ENCODE measurements around the gene SMYD3.

GRCh38 chr1:246528933-246529731, 22.1 kb upstream of the SMYD3 start:
- TF ChIP-seq, protein P1, sequence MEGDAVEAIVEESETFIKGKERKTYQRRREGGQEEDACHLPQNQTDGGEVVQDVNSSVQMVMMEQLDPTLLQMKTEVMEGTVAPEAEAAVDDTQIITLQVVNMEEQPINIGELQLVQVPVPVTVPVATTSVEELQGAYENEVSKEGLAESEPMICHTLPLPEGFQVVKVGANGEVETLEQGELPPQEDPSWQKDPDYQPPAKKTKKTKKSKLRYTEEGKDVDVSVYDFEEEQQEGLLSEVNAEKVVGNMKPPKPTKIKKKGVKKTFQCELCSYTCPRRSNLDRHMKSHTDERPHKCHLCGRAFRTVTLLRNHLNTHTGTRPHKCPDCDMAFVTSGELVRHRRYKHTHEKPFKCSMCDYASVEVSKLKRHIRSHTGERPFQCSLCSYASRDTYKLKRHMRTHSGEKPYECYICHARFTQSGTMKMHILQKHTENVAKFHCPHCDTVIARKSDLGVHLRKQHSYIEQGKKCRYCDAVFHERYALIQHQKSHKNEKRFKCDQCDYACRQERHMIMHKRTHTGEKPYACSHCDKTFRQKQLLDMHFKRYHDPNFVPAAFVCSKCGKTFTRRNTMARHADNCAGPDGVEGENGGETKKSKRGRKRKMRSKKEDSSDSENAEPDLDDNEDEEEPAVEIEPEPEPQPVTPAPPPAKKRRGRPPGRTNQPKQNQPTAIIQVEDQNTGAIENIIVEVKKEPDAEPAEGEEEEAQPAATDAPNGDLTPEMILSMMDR (IDR thresholded peaks at IDR 0.05) = no peak
- no peak for TF ChIP-seq POLR2A (IDR thresholded peaks at IDR 0.05)

All from gastroesophageal sphincter (tissue), 3 donors.